ENCODE data around the gene EEIG2. TPM values are rescaled to one million over a fixed set of nuclear protein-coding genes. Genes with fewer than 3 reads are reported as not detected.
"Not testable (repeated sequence)": the region's sequence is repeated elsewhere in the genome, so short reads cannot be mapped to it uniquely, and the experiment has no call there.

Gene EEIG2
- 14.7 and 16.5 TPM in 2 replicates for total RNA-seq (2014; rRNA removed; shearing (Covaris generic))

DNA sequence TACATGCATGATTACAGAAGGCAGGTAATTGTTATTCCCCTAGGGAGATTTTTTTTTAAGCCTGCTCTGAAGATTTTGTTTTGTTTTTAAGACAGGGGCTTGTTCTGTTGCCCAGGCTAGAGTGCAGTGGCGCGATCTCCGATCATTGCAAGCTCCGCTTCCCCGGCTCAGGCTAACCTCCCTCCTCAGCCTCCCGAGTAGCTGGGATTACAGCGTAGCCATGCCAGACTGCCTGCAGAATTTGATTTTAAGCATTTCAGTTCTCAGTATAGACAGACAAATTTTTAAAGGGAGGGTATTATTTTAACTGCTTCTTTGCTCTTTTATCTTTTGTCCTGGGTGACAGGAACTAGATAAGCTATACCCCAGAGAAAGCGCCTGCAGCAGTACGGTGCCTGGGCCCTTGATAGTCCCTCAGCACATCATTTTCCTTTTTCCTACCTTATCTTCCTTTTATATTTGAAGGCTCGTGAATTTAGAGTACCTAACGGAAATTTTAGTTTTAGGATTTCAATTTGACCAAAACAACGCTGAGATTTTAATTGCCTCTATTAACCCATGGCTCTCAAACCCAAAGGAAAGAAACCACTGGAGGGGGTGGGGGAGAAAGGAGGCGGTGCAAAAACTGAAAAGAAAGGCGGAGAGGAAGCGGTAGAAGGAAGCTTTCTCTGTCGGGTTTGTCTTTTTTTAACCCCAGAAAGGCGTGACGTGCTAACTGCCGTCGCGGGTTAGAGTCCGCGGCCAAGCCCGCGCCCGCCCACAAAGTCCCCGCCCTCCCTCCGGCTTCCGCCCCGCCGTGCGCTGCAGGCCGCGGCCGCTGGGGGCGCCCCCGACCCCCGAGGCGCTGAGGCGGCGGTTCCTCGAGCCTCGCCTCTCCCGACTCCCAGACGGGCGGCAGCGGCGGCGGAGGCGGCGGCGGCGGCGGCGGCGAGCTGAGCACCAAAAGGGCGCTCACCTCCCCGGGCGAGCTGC is at the start of gene EEIG2:
TSS of gene EEIG2 (plus strand) at position 886 of the 972 bp plus-strand sequence. CDS start 329 bp downstream, outside the sequence.
- in situ Hi-C loops (cut with HindIII; ENCODE audit: low sequenced_read_pairs) = no loop called here
- DNase-seq (ENCODE audit: low spot score) = peak; percentile 85

DNA sequence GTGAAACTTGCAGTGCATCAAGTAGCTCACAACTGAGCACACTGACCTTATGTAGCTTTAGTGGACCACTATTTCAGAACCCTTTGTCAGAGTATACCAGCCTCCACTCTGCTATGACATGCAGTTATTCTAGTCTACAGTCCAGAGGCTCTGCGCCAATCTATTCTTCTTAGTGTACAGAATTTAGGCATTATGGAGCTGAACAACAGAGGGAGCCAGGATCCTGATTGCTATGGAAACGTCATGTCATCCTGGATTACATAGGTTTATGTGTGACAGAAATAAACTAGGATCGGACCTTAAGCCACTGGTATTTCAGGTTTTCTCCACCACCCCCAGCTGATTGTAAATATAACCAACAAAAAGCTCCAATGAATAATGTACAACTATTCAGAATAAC is 48.1 kb upstream of the EEIG2 start:
- DNase-seq (ENCODE audit: low spot score) = no peak
- in situ Hi-C loops (cut with HindIII; ENCODE audit: low sequenced_read_pairs) = no loop called here

DNA sequence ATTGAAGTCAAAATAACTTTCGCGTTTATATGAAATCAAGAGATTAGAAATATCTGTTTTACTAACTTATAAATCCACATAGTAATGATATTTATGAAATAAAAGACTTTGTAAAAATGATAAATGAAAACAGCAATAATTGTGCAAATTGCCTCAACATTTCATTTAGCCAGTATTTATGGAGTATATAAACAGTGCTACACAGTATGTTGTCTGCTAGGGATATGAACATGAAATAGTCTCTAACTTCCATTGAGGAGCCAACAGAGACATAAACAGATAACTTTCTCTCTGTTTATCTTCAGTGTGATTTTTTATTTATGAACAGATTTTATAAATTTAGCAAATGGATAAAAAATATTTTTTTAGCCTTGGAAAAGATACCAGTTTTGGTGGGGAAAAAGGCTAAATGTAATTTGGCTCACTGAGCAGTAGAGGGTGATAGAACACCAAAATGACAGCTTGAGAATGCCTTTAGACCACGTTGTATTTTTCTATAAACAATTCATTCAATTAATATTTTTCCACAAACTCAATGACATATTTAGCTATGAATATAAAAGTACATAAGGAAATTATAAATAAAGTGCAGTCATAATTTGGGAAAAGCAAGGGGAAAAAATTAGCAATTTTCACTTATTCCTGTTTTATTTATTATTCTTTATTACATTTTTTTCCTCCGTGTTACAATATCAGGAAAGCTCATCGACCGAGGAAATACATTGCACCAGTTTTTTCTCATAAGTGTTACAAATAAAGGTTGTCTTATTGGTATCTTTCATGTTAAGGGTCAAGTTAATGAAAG is 47.5 kb upstream of the EEIG2 start:
- peak; percentile 61 for DNase-seq (ENCODE audit: low spot score)
- in situ Hi-C loops (cut with HindIII; ENCODE audit: low sequenced_read_pairs) = no loop called here

DNA sequence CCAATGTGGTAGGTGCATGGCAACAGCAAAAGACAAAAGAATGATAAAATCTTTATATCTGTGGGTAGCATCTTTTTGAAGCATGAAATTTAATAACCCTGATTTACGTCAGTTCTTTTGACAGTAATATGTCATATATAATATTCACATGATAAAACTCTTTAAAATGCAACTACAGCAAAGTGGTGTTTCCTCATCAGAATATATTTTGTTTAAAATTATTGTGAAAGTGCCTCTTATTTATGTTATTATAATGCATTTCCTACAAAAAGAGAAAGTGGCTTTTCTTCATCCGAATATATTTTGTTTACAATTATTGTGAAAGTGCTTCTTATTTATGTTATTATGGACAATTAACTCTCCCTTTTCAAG is 46.9 kb upstream of the EEIG2 start:
- in situ Hi-C loops (cut with HindIII; ENCODE audit: low sequenced_read_pairs) = no loop called here

DNA sequence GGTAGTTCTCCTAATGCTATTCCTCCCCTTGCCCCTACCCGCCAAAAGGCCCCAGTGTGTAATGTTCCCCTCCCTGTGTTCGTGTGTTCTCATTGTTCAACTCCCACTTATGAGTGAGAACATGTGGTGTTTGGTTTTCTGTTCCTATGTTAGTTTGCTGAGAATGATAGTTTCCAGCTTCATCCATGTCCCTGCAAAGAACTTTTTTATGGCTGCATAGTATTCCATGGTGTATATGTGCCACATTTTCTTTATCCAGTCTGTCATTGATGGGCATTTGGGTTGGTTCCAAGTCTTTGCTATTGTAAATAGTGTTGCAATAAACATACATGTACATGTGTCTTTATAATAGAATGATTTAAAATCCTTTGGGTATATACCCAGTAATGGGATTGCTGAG is 46.0 kb upstream of the EEIG2 start:
- in situ Hi-C loops (cut with HindIII; ENCODE audit: low sequenced_read_pairs); DNase-seq (ENCODE audit: low spot score): not testable (repeated sequence)

More for the DNA sequence above, 46.9 kb upstream of the EEIG2 start:
- DNase-seq (ENCODE audit: low spot score) = no peak

DNA sequence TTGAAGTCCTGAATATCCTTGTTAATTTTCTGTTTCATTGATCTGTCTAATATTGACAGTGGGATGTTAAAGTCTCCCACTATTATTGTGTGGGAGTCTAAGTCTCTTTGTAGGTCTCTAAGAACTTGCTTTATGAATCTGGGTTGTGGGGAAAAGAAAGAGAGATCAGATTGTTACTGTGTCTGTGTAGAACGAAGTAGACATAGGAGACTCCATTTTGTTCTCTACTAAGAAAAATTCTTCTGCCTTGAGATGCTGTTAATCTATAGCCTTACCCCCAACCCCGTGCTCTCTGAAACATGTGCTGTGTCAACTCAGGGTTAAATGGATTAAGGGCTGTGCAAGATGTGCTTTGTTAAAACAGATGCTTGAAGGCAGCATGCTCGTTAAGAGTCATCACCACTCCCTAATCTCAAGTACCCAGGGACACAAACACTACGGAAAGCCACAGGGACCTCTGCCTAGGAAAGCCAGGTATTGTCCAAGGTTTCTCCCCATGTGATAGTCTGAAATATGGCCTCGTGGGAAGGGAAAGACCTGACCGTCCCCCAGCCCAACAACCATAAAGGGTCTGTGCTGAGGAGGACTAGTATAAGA is 42.5 kb upstream of the EEIG2 start:
- in situ Hi-C loops (cut with HindIII; ENCODE audit: low sequenced_read_pairs); DNase-seq (ENCODE audit: low spot score): not testable (repeated sequence)

DNA sequence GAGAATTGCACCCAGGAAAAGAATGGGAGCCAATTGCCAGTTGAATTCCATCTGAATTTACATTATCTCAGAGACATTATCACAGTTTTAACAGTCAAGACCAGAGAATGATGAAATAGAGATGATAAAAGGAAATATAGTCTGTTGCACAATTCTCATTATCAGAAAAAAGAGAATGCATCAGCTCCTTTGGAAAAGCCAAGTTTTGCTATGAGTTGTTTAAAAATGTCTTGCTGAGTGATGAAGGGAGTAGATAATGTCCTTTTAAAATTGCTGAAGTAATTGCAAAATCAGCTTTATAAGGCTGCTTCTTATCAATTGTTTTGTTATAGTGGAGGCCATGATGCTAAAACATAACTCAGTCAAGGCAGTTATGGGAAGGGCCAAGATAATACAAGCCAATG is 37.9 kb upstream of the EEIG2 start:
- in situ Hi-C loops (cut with HindIII; ENCODE audit: low sequenced_read_pairs) = no loop called here
- no peak for DNase-seq (ENCODE audit: low spot score)

DNA sequence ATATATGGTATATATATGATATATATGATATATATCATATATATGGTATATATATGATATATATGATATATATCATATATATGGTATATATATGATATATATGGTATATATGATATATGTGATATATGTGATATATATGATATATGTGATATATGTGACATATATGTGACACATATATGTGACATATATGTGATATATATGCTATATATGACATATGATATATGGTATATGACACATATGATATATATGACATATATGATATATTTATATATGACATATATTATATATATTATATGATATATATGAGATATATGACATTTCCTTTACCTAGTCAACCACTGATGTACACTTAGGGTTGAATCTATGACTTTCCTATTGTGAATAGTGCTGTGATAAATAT is 36.1 kb upstream of the EEIG2 start:
- in situ Hi-C loops (cut with HindIII; ENCODE audit: low sequenced_read_pairs) = no loop called here
- no peak for DNase-seq (ENCODE audit: low spot score)

DNA sequence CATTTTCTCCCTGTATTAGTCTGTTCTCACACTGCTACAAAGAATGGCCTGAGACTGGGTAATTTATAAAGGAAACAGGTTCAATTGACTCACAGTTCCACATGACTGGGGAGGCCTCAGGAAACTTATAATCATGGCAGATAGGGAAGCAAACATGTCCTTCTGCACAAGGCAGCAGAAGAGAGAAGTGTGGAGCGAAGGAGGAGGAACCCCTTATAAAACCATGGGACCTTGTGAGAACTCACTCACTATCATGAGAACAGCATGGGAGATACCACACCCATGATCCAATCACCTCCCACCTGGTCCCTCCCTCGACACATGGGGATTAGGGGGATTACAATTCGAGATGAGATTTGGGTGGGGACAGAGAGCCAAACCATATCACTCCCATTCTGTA is 35.2 kb upstream of the EEIG2 start:
- no peak for DNase-seq (ENCODE audit: low spot score)
- in situ Hi-C loops (cut with HindIII; ENCODE audit: low sequenced_read_pairs) = no loop called here

DNA sequence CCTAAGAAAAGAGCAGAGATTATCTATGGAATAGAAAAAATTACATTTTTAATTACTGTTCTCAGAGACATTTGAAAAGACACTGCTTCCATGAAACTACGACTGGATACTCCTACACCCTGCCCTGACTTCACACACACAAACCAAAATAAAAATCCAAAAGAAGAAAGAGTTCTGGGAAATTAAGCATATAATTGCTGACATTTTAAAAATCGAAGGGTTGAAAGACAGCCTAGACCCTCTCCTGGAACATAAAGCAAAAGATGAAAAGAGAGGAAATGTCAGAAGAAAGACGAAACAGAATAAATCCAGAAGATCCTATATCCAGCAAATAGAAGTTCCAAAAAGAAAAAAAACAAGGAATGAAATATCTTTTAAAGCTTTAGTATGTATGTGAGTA is 32.8 kb upstream of the EEIG2 start:
- in situ Hi-C loops (cut with HindIII; ENCODE audit: low sequenced_read_pairs) = no loop called here
- DNase-seq (ENCODE audit: low spot score) = no peak

DNA sequence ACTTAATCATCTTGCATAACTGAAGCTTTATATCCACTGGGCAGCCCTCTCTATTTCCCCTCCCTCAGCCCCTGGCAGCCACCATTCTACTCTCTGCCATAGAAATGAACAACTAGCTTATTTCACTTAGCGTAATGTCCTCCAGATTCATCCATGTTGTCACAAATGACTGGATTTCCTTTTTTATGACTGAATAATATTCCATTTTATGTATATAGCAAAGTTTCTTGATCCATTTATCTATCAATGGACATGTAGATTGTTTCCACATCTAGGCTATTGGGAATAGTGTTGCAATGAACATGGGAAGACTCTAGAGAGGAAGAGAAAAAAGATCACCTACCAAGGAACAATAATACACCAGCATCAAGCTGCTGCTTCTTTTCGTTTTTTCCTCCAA is 32.1 kb upstream of the EEIG2 start:
- in situ Hi-C loops (cut with HindIII; ENCODE audit: low sequenced_read_pairs) = no loop called here
- DNase-seq (ENCODE audit: low spot score) = no peak

DNA sequence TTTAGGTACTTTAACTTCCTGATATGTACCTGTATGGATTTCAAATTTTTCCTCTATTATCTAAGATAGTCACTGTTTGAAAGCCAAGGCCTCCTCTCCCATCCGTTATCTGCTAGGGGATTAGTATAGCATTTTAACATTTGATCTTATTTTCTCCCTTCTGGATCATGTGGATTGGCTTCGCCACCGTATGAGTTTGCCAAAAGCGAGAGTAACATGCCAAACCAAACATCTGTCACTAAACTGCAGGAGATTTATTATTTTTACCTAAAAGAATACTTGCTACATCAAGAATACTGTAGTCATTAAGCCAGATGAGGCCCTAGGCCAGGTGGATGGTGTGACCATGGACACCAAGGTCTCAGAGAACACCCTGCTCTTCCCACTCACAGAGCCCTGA is 28.5 kb upstream of the EEIG2 start:
- in situ Hi-C loops (cut with HindIII; ENCODE audit: low sequenced_read_pairs) = no loop called here
- DNase-seq (ENCODE audit: low spot score) = peak; percentile 35

DNA sequence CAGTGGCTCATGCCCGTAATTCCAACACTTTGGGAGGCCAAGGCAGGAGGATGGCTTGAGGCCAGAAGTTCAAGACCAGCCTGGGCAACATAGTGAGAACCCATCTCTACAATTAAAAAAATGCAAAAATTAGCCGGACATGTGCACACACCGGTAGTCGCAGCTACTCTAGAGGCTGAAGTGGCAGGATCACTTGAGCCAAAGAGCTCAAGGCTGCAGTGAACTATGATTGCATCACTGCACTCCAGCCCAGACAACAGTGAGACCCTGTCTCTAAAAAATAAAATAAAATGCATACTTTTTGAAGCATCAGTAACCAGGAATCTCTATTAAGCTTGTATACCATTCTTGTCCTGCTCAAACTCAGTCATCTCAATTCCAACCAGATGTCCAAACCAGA is 27.2 kb upstream of the EEIG2 start:
- in situ Hi-C loops (cut with HindIII; ENCODE audit: low sequenced_read_pairs) = no loop called here

DNA sequence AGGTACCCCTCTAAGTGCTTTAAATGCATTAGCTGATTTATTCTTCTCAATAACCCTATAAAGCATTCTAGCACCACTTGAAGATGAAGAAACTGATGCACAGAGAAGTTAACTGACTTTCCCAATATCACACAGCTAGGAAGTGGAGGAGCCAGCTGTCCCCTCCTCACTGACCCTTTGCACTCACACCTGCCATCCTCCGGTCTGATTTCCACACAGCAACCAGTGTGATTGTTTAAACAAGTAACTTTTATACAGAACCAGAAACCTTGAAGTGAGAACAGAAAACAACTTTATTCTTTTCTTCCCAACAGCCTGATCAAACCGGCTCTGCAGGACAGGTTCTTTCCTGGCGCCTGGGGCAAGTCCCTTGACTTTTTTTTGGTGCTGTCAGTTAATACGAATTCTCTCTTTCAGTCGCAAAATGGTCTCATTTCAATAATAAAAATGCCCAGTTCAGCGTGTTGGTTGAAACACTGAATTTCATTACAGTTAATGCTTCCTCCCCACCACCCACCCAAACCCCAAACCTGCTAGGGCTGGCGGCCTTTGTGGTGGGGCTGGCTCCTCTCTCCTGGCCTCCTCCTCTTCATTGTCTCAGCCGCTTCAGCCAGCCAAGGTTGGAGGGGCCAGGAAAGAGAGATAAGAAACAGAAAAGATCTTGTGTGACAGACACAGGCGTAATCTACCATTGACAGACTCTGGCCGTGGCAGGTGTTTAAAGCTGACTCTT is 26.4 kb upstream of the EEIG2 start:
- in situ Hi-C loops (cut with HindIII; ENCODE audit: low sequenced_read_pairs) = no loop called here
- no peak for DNase-seq (ENCODE audit: low spot score)

More for the DNA sequence above, 27.2 kb upstream of the EEIG2 start:
- DNase-seq (ENCODE audit: low spot score) = no peak

DNA sequence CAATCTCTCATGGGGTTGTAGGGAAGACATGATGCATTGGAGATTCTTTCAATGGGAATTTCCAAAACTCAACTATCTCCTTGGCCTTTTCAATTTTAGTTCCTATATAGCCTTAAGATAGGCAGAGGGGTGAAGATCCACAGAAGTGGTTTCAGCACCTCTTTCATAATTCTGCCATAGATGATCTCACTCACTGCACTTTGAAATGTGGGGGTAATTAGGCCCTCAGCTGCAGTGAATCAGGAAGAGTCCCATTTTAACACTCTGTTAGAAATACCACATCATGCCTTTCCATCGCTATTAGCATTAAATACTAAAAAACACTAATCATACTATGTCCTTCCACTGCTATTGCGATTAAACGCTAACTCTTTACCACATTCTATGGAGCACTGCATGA is 25.1 kb upstream of the EEIG2 start:
- in situ Hi-C loops (cut with HindIII; ENCODE audit: low sequenced_read_pairs) = no loop called here
- DNase-seq (ENCODE audit: low spot score) = no peak

DNA sequence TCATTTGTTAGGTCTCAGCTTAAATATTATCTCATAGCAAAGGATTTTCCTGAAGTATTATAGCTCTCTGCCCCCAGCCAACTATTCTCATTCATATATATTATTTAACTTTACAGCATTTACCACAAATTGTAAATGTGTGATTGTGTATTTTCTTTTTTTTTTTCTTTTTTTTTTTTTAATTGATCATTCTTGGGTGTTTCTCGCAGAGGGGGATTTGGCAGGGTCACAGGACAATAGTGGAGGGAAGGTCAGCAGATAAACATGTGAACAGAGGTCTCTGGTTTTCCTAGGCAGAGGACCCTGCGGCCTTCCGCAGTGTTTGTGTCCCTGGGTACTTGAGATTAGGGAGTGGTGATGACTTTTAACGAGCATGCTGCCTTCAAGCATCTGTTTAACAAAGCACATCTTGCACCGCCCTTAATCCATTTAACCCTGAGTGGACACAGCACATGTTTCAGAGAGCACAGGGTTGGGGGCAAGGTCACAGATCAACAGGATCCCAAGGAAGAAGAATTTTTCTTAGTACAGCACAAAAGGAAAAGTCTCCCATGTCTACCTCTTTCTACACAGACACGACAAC is 24.5 kb upstream of the EEIG2 start:
- in situ Hi-C loops (cut with HindIII; ENCODE audit: low sequenced_read_pairs); DNase-seq (ENCODE audit: low spot score): not testable (repeated sequence)

DNA sequence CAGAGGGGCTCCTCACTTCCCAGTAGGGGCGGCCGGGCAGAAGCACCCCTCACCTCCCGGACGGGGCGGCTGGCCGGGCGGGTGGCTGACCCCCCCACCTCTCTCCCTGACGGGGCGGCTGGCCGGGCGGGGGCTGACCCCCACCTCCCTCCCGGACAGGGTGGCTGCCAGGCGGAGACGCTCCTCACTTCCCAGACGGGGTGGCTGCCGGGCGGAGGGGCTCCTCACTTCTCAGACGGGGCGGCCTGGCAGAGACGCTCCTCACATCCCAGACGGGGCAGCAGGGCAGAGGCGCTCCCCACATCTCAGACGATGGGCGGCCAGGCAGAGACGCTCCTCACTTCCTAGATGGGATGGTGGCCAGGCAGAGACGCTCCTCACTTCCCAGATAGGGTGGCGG is 23.9 kb upstream of the EEIG2 start:
- DNase-seq (ENCODE audit: low spot score); in situ Hi-C loops (cut with HindIII; ENCODE audit: low sequenced_read_pairs): not testable (repeated sequence)

DNA sequence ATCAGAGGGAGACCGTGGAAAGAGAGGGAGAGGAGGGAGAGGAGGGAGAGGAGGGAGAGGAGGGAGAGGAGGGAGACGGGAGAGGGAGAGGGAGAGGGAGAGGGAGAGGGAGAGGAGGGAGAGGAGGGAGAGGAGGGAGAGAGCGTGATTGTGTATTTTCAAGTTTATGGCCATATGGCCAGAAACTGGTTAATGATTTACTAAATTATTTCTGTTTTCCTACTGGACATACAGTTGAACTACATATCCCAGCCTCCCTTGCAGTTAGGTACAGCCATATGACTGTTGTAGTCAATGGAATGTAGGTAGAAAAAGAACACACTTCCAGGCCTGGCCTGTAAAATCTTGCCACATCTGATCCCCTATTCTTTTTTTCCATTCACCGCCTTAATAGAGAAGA is 23.1 kb upstream of the EEIG2 start:
- in situ Hi-C loops (cut with HindIII; ENCODE audit: low sequenced_read_pairs); DNase-seq (ENCODE audit: low spot score): not testable (repeated sequence)

DNA sequence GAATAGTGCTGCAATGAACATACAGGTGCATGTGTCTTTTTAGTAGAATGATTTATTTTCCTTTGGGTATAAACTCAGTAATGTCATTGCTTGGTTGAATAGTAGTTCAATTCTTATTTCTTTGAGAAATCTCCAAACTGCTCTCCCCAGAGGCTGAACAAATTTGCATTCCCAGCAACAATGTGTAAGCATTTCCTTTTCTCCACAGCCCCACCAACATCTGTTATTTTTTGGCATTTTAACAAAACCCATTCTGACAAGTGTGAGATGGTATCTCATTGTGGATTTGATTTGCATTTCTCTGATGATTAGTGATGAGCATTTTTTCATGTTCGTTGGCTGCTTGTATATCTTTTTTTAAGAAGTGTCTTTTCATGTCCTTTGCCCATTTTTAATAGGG is 21.9 kb upstream of the EEIG2 start:
- in situ Hi-C loops (cut with HindIII; ENCODE audit: low sequenced_read_pairs) = no loop called here

More for the DNA sequence above, 21.9 kb upstream of the EEIG2 start:
- DNase-seq (ENCODE audit: low spot score) = no peak
